ENCODE measurements around the gene PSAT1.
A peak's percentile ranks its signal among the peaks of the same experiment; 100 is the strongest.
"Not testable (repeated sequence)": the region's sequence is repeated elsewhere in the genome, so short reads cannot be mapped to it uniquely, and the experiment has no call there.

PSAT1 gene

GRCh38 chr9:78296893-78297671 lies at the start of gene PSAT1:
Gene PSAT1 (plus strand): TSS chr9:78297125. CDS start chr9:78297211, 86 bp downstream.
- in situ Hi-C loops (cut with HindIII; ENCODE audit: low pct_ligation_motif_present, low pct_unique_long_range_greater_than_20kb, low sequenced_read_pairs), result no loop called here
- DNase-seq, result peak; percentile 96

GRCh38 chr9:78248635-78249034 lies 48.3 kb upstream of the PSAT1 start:
- DNase-seq, result no peak
- in situ Hi-C loops (cut with HindIII; ENCODE audit: low pct_ligation_motif_present, low pct_unique_long_range_greater_than_20kb, low sequenced_read_pairs), result no loop called here

- no peak for DNase-seq
- in situ Hi-C loops (cut with HindIII; ENCODE audit: low pct_ligation_motif_present, low pct_unique_long_range_greater_than_20kb, low sequenced_read_pairs), result no loop called here
Observed at GRCh38 chr9:78249542-78249941, 47.4 kb upstream of the PSAT1 start.

GRCh38 chr9:78252616-78253015 lies 44.3 kb upstream of the PSAT1 start:
- in situ Hi-C loops (cut with HindIII; ENCODE audit: low pct_ligation_motif_present, low pct_unique_long_range_greater_than_20kb, low sequenced_read_pairs), result no loop called here
- no peak for DNase-seq

GRCh38 chr9:78253285-78253684 lies 43.6 kb upstream of the PSAT1 start:
- in situ Hi-C loops (cut with HindIII; ENCODE audit: low pct_ligation_motif_present, low pct_unique_long_range_greater_than_20kb, low sequenced_read_pairs), result no loop called here
- no peak for DNase-seq

GRCh38 chr9:78261403-78262001 lies 35.4 kb upstream of the PSAT1 start:
- in situ Hi-C loops (cut with HindIII; ENCODE audit: low pct_ligation_motif_present, low pct_unique_long_range_greater_than_20kb, low sequenced_read_pairs), result no loop called here
- peak; percentile 47 for DNase-seq

- in situ Hi-C loops (cut with HindIII; ENCODE audit: low pct_ligation_motif_present, low pct_unique_long_range_greater_than_20kb, low sequenced_read_pairs), result no loop called here
Observed at GRCh38 chr9:78262655-78263054, 34.3 kb upstream of the PSAT1 start.

GRCh38 chr9:78267889-78268288 lies 29.0 kb upstream of the PSAT1 start:
- in situ Hi-C loops (cut with HindIII; ENCODE audit: low pct_ligation_motif_present, low pct_unique_long_range_greater_than_20kb, low sequenced_read_pairs), result no loop called here
- DNase-seq, result peak; percentile 2

More at GRCh38 chr9:78262655-78263054, 34.3 kb upstream of the PSAT1 start:
- no peak for DNase-seq

- no peak for DNase-seq
- in situ Hi-C loops (cut with HindIII; ENCODE audit: low pct_ligation_motif_present, low pct_unique_long_range_greater_than_20kb, low sequenced_read_pairs), result no loop called here
Observed at GRCh38 chr9:78269784-78270183, 27.1 kb upstream of the PSAT1 start.

GRCh38 chr9:78272307-78272706 lies 24.6 kb upstream of the PSAT1 start:
- in situ Hi-C loops (cut with HindIII; ENCODE audit: low pct_ligation_motif_present, low pct_unique_long_range_greater_than_20kb, low sequenced_read_pairs), result no loop called here

GRCh38 chr9:78273761-78274160 lies 23.2 kb upstream of the PSAT1 start:
- in situ Hi-C loops (cut with HindIII; ENCODE audit: low pct_ligation_motif_present, low pct_unique_long_range_greater_than_20kb, low sequenced_read_pairs), result no loop called here

More at GRCh38 chr9:78272307-78272706, 24.6 kb upstream of the PSAT1 start:
- no peak for DNase-seq

GRCh38 chr9:78278177-78278777 lies 18.6 kb upstream of the PSAT1 start:
- no peak for DNase-seq
- in situ Hi-C loops (cut with HindIII; ENCODE audit: low pct_ligation_motif_present, low pct_unique_long_range_greater_than_20kb, low sequenced_read_pairs), result no loop called here

More at GRCh38 chr9:78273761-78274160, 23.2 kb upstream of the PSAT1 start:
- DNase-seq, result no peak

GRCh38 chr9:78278801-78279200 lies 18.1 kb upstream of the PSAT1 start:
- in situ Hi-C loops (cut with HindIII; ENCODE audit: low pct_ligation_motif_present, low pct_unique_long_range_greater_than_20kb, low sequenced_read_pairs), result no loop called here
- DNase-seq, result no peak

GRCh38 chr9:78280982-78281668 lies 15.8 kb upstream of the PSAT1 start:
- no peak for DNase-seq
- in situ Hi-C loops (cut with HindIII; ENCODE audit: low pct_ligation_motif_present, low pct_unique_long_range_greater_than_20kb, low sequenced_read_pairs), result no loop called here

- in situ Hi-C loops (cut with HindIII; ENCODE audit: low pct_ligation_motif_present, low pct_unique_long_range_greater_than_20kb, low sequenced_read_pairs); DNase-seq: not testable (repeated sequence)
Observed at GRCh38 chr9:78284181-78284580, 12.7 kb upstream of the PSAT1 start.

- no peak for DNase-seq
- in situ Hi-C loops (cut with HindIII; ENCODE audit: low pct_ligation_motif_present, low pct_unique_long_range_greater_than_20kb, low sequenced_read_pairs), result no loop called here
Observed at GRCh38 chr9:78286125-78286524, 10.8 kb upstream of the PSAT1 start.

GRCh38 chr9:78286946-78287388 lies 10.0 kb upstream of the PSAT1 start:
- in situ Hi-C loops (cut with HindIII; ENCODE audit: low pct_ligation_motif_present, low pct_unique_long_range_greater_than_20kb, low sequenced_read_pairs), result no loop called here
- DNase-seq, result no peak

GRCh38 chr9:78288214-78288892 lies 8.6 kb upstream of the PSAT1 start:
- in situ Hi-C loops (cut with HindIII; ENCODE audit: low pct_ligation_motif_present, low pct_unique_long_range_greater_than_20kb, low sequenced_read_pairs), result no loop called here
- DNase-seq, result no peak

All from ACHN (cell line).